A549 (cell line): ENCODE measurements around the gene MAML3. TPM values are rescaled to one million over a fixed set of nuclear protein-coding genes. Genes with fewer than 3 reads are reported as not detected.

Experiments
- ATAC-seq, 2 experiments: fragments of 200-7000 bp in 1 of 2; fragments of >200 bp in 1 of 2; cut with Nextera tagmentation in 1 of 2; cut with Tn5 transposase in 1 of 2; 3 replicates each; pipeline versions ENCODE4 v1.8.0 to v1.9.1; 2018 to 2020; ENCODE audit warnings: mild to moderate bottlenecking in 1 of 2, moderate library complexity in 1 of 2
- CTCF ChIA-PET: fragments of 300-600 bp; sonication (Branson Sonifier 250); formaldehyde crosslinking; extraction: SDS; loops from one replicate; lab custom pipeline; 2021; ENCODE audit warnings: antibody characterized with exemption, inconsistent platforms; lab: Yijun Ruan, JAX
- POLR2A ChIA-PET: fragments of 350-600 bp; formaldehyde crosslinking; extraction: SDS; loops from one replicate; lab custom pipeline; 2021; ENCODE audit warnings: antibody characterized with exemption, inconsistent platforms; lab: Yijun Ruan, JAX
- DNase-seq, 2 experiments: peaks; one replicate each; pipeline versions ENCODE4 v3.0.0 to v3.0.0-alpha.2; 2011 to 2016; ENCODE audit warnings: low read depth in 1 of 2, low spot score in 1 of 2
- FAIRE-seq: peaks from 2 replicates; lab custom pipeline; 2011; peaks lifted over from hg19 to GRCh38; lab: Jason Lieb, UNC
- H3K27ac ChIP-seq, 2 experiments: fragments of >200 bp; sonication (Bioruptor Twin); formaldehyde crosslinking; 3 replicates each; pipeline ENCODE4 v1.5.1; 2016 to 2017
- H3K4me1 ChIP-seq: fragments of >200 bp; sonication (Bioruptor Twin); formaldehyde crosslinking; 3 replicates; pipeline ENCODE4 v1.6.1; 2016
- H3K4me2 ChIP-seq: fragments of >200 bp; sonication (Bioruptor Twin); formaldehyde crosslinking; 3 replicates; pipeline ENCODE4 v1.6.1; 2016
- H3K4me3 ChIP-seq: fragments of >200 bp; sonication (Bioruptor Twin); formaldehyde crosslinking; 3 replicates; pipeline ENCODE4 v1.5.1; 2016
- H3K9me3 ChIP-seq: fragments of >200 bp; sonication (Bioruptor Twin); formaldehyde crosslinking; 3 replicates; pipeline ENCODE4 v1.6.1; 2016
- BHLHE40 ChIP-seq: IDR thresholded peaks from 2 replicates; pipeline ENCODE4 v1.6.1; 2012; ENCODE audit warnings: low read depth, low read length, inconsistent platforms
- CBX2 ChIP-seq: fragments of 200-600 bp; sonication (generic); IDR thresholded peaks from 2 replicates; pipeline ENCODE4 v1.6.1; 2016; ENCODE audit warnings: low read depth, mild to moderate bottlenecking, borderline replicate concordance
- CEBPB ChIP-seq, 2 experiments: fragments of >200 bp in 1 of 2; sonication (Bioruptor Twin) in 1 of 2; formaldehyde crosslinking in 1 of 2; IDR thresholded peaks; 2 replicates each; pipeline ENCODE4 v1.6.1; 2012 to 2016
- ESRRA ChIP-seq: fragments of 150-350 bp; IDR thresholded peaks from 2 replicates; pipeline ENCODE4 v1.6.1; 2014; ENCODE audit warnings: mild to moderate bottlenecking, low read length, borderline replicate concordance
- FOSB ChIP-seq: fragments of 250-450 bp; sonication (Bioruptor Pico); IDR thresholded peaks from 2 replicates; pipeline ENCODE4 v1.5.0; 2020; ENCODE audit warnings: mild to moderate bottlenecking, moderate library complexity
- HDAC2 ChIP-seq: fragments of 200-600 bp; sonication (generic); IDR thresholded peaks from 2 replicates; pipeline ENCODE4 v1.6.1; 2016
- HOXA7 ChIP-seq: fragments of 250-450 bp; sonication (Bioruptor Pico); IDR thresholded peaks from 2 replicates; pipeline ENCODE4 v1.5.0; 2020; ENCODE audit warnings: mild to moderate bottlenecking, moderate library complexity
- HOXB13 ChIP-seq: fragments of 250-450 bp; sonication (Bioruptor Pico); IDR thresholded peaks from 2 replicates; pipeline ENCODE4 v1.5.0; 2020; ENCODE audit warnings: low read depth, mild to moderate bottlenecking, moderate library complexity
- HOXB5 ChIP-seq: fragments of 250-450 bp; sonication (Bioruptor Pico); IDR thresholded peaks from 2 replicates; pipeline ENCODE4 v1.5.0; 2020; ENCODE audit warnings: mild to moderate bottlenecking, moderate library complexity
- JUNB ChIP-seq: fragments of >200 bp; sonication (Bioruptor Twin); formaldehyde crosslinking; IDR thresholded peaks from 2 replicates; pipeline ENCODE4 v1.6.1; 2016
- NPAS2 ChIP-seq: fragments of 250-450 bp; sonication (Bioruptor Pico); IDR thresholded peaks from 2 replicates; pipeline ENCODE4 v1.8.0; 2022; ENCODE audit warnings: mild to moderate bottlenecking, moderate library complexity, borderline replicate concordance
- NR3C1 ChIP-seq: fragments of >200 bp; sonication (Bioruptor Twin); formaldehyde crosslinking; IDR thresholded peaks from 3 replicates; pipeline ENCODE4 v1.6.1; 2017
- POLR2A ChIP-seq: IDR thresholded peaks from 2 replicates; pipeline ENCODE4 v1.6.1; 2012; ENCODE audit warnings: mild to moderate bottlenecking, low read length
- POLR2AphosphoS2 ChIP-seq: conservative IDR thresholded peaks from 2 replicates; pipeline ENCODE4 v1.6.1; 2012; ENCODE audit warnings: low read length, improper control_type of control experiment, inconsistent platforms
- RCOR1 ChIP-seq: fragments of 150-350 bp; IDR thresholded peaks from 2 replicates; pipeline ENCODE4 v1.6.1; 2014; ENCODE audit warnings: antibody characterized with exemption, low read length, low read depth
- SREBF2 ChIP-seq: fragments of 450-650 bp; IDR thresholded peaks from 2 replicates; pipeline ENCODE4 v1.6.1; 2014; ENCODE audit warnings: mild to moderate bottlenecking, moderate library complexity
- TFCP2L1 ChIP-seq: fragments of 250-450 bp; sonication (Bioruptor Pico); IDR thresholded peaks from 2 replicates; pipeline ENCODE4 v1.5.0; 2021; ENCODE audit warnings: mild to moderate bottlenecking
- ZNF302 ChIP-seq: fragments of 250-450 bp; sonication (Bioruptor Pico); IDR thresholded peaks from 2 replicates; pipeline ENCODE4 v1.9.0; 2021; ENCODE audit warnings: inconsistent platforms, mild to moderate bottlenecking, moderate library complexity
- ZSCAN20 ChIP-seq: fragments of 250-450 bp; sonication (Bioruptor Pico); IDR thresholded peaks from 2 replicates; pipeline ENCODE4 v1.8.0; 2022; ENCODE audit warnings: mild to moderate bottlenecking, moderate library complexity
- WGBS: methylation state at CpG from one replicate; pipeline ENCODE4 v1.1.6; 2017; ENCODE audit errors: missing lambda C conversion rate; 5-methylcytosine and 5-hydroxymethylcytosine counted together
- polyA plus RNA-seq, 4 experiments: library from polyadenylated mRNA; depleted of rRNA in 3 of 4; stranded (reverse); fragments of >200 nt; fragmentation: RNase III in 1 of 4; extraction: RNeasy Plus Mini Kit Qiagen cat#74134 plus additional on column Dnase treatment in 1 of 4; gene quantifications; 2 replicates in 3 of 4; 3 replicates in 1 of 4; pipeline ENCODE4 v1.2.3, GENCODE V29; 2011 to 2017
- TF ChIP-seq, protein P1 (sequence below): fragments of 250-450 bp; sonication (Bioruptor Pico); IDR thresholded peaks from 2 replicates; pipeline ENCODE4 v1.5.0; 2020; ENCODE audit warnings: low read depth, mild to moderate bottlenecking, moderate library complexity
- TF ChIP-seq, protein P2 (sequence below): fragments of 250-450 bp; sonication (Bioruptor Pico); IDR thresholded peaks from 2 replicates; pipeline ENCODE4 v1.5.0; 2021; ENCODE audit warnings: mild to moderate bottlenecking, moderate library complexity, borderline replicate concordance
- TF ChIP-seq, protein P3 (sequence below): IDR thresholded peaks from 2 replicates; pipeline ENCODE4 v1.6.1; 2012; ENCODE audit warnings: low read depth, borderline replicate concordance

Gene MAML3
- polyA plus RNA-seq, 2 of the 4 experiments (the other 2 are of a cell fraction): 9.0 to 22.2 TPM

DNA sequence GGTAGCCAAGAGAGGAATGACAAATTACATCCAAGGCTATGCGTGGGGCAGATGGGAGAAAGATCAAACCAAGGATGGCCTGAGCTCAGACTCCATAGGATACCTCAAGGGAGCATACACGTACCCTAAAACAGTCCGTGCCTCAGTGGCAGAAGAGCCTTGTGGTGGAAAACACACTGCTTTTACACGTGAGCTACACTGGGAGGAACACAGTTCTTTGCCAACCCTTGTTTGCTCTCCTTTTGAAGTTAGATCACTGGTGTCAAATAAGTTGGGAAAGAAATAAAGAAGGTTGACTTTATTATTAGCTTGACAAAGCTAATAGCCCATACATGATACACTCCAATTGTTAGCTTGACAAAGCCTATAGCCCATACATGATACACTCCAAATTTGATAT, 346.5 kb downstream of the MAML3 start (continued):
- TF ChIP-seq BHLHE40 (no peak), HOXA7 (CRISPR knock-in tag) (no peak)

GRCh38 chr4:139806929-139807328, 347.1 kb downstream of the MAML3 start:
- 72% methylated on average over 4 of the region's 4 CpGs for WGBS
- CTCF ChIA-PET: no interaction called here
- TF ChIP-seq RCOR1 (no peak), ZSCAN20 (CRISPR knock-in tag) (no peak)
- TF ChIP-seq, protein P1, sequence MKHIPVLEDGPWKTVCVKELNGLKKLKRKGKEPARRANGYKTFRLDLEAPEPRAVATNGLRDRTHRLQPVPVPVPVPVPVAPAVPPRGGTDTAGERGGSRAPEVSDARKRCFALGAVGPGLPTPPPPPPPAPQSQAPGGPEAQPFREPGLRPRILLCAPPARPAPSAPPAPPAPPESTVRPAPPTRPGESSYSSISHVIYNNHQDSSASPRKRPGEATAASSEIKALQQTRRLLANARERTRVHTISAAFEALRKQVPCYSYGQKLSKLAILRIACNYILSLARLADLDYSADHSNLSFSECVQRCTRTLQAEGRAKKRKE (CRISPR knock-in tag): no peak
- POLR2A ChIA-PET: no interaction called here
- Histone ChIP-seq H3K9me3 (peaks cover 12% of the 10 kb centered on the region; the same call in 2 of the 3 replicates), H3K4me1 (no peaks in the 10 kb centered on the region), H3K4me2 (no peak overlapping the region), H3K27ac (no peak overlapping the region), H3K4me3 (no peak overlapping the region)
- DNase-seq (no peak), ATAC-seq (no peak), FAIRE-seq (no peak)

DNA sequence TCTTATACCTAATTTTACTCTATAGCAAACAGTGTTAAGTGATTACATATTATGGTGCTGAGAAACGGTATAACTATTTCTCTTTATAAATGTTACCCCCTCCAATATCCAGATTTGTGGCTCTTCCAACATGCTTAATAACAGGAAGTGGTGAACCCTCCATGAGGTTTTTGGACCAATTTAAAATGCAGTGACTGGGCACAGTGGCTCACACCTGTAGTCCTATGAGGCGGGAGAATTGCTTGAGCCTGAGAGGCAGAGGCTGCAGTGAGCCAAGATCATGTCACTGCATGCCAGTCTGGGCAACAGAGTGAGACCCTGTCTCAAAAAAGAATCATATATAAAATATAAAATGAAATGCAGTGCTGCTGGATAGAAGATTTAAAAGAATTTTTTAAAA, 351.1 kb downstream of the MAML3 start:
- no peaks in the 10 kb centered on the region for H3K9me3 ChIP-seq
- CTCF ChIA-PET: no interaction called here
- FAIRE-seq: no peak
- TF ChIP-seq POLR2A (no peak), FOSB (no peak), POLR2AphosphoS2 (no peak)
- 75% methylated on average over 2 of the region's 2 CpGs for WGBS
- DNase-seq: no peak
- H3K4me1 ChIP-seq: peaks cover 17% of the 10 kb centered on the region
- ATAC-seq: no peak
- no peak overlapping the region for H3K27ac ChIP-seq
- H3K4me3 ChIP-seq: no peak overlapping the region
- no peak overlapping the region for H3K4me2 ChIP-seq
- POLR2A ChIA-PET: no interaction called here

GRCh38 chr4:139802488-139802887, 351.5 kb downstream of the MAML3 start:
- no peak overlapping the region for H3K27ac ChIP-seq
- ATAC-seq (no peak), FAIRE-seq (no peak), DNase-seq (no peak)
- CTCF ChIA-PET: no interaction called here
- no peaks in the 10 kb centered on the region for H3K9me3 ChIP-seq
- H3K4me1 ChIP-seq: peaks cover 17% of the 10 kb centered on the region
- POLR2A ChIA-PET: no interaction called here
- TF ChIP-seq NR3C1 (no peak), CEBPB (IDR thresholded peaks at IDR 0.05) (no peak), NPAS2 (no peak)
- TF ChIP-seq, all 56 proteins: peak for 0
- WGBS: 92% methylated on average over 1 of the region's 1 CpG
- no peak overlapping the region for H3K4me3 ChIP-seq
- H3K4me2 ChIP-seq: no peak overlapping the region

DNA sequence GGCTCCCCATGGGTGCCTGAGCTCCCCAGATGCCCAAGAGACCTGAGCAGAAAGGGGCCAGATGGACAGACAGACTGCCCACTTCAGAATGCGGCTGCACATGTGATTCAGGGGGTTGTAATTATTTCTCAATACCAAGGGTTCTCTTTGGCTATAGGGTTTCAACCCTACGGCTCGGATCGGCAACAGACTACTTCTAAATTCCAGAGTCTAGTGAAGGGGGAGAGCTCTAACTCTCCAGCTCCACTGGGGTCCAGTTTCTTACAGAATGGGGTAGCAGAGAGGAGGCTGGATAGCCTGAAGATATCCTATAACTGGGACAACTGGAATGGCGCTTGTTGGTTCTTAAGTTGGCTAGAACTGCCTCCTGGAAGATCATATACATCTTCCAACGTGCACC, 352.1 kb downstream of the MAML3 start:
- CTCF ChIA-PET: no interaction called here
- Histone ChIP-seq H3K4me3 (no peak overlapping the region), H3K9me3 (no peaks in the 10 kb centered on the region), H3K4me2 (no peak overlapping the region), H3K27ac (no peak overlapping the region), H3K4me1 (peaks cover 17% of the 10 kb centered on the region)
- WGBS: 95% methylated on average over 6 of the region's 6 CpGs
- DNase-seq: no peak
- TF ChIP-seq SREBF2: no peak
- no peak for TF ChIP-seq RCOR1
- TF ChIP-seq, protein P2, sequence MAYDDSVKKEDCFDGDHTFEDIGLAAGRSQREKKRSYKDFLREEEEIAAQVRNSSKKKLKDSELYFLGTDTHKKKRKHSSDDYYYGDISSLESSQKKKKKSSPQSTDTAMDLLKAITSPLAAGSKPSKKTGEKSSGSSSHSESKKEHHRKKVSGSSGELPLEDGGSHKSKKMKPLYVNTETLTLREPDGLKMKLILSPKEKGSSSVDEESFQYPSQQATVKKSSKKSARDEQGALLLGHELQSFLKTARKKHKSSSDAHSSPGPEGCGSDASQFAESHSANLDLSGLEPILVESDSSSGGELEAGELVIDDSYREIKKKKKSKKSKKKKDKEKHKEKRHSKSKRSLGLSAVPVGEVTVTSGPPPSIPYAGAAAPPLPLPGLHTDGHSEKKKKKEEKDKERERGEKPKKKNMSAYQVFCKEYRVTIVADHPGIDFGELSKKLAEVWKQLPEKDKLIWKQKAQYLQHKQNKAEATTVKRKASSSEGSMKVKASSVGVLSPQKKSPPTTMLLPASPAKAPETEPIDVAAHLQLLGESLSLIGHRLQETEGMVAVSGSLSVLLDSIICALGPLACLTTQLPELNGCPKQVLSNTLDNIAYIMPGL (CRISPR knock-in tag): no peak
- TF ChIP-seq JUNB: no peak
- TF ChIP-seq ESRRA: no peak
- TF ChIP-seq CBX2: no peak
- no peak for TF ChIP-seq HOXB5 (CRISPR knock-in tag)
- no peak for TF ChIP-seq TFCP2L1 (CRISPR knock-in tag)
- TF ChIP-seq HOXB13: no peak
- TF ChIP-seq ZNF302 (CRISPR knock-in tag): no peak
- no peak for TF ChIP-seq HDAC2
- TF ChIP-seq, protein P3, sequence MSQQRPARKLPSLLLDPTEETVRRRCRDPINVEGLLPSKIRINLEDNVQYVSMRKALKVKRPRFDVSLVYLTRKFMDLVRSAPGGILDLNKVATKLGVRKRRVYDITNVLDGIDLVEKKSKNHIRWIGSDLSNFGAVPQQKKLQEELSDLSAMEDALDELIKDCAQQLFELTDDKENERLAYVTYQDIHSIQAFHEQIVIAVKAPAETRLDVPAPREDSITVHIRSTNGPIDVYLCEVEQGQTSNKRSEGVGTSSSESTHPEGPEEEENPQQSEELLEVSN: no peak
- no peak for FAIRE-seq
- POLR2A ChIA-PET: no interaction called here
- no peak for ATAC-seq
